ENCODE measurements around the gene SERPINE2.
A peak's percentile ranks its signal among the peaks of the same experiment; 100 is the strongest.

The SERPINE2 gene, protein sequence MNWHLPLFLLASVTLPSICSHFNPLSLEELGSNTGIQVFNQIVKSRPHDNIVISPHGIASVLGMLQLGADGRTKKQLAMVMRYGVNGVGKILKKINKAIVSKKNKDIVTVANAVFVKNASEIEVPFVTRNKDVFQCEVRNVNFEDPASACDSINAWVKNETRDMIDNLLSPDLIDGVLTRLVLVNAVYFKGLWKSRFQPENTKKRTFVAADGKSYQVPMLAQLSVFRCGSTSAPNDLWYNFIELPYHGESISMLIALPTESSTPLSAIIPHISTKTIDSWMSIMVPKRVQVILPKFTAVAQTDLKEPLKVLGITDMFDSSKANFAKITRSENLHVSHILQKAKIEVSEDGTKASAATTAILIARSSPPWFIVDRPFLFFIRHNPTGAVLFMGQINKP

DNA sequence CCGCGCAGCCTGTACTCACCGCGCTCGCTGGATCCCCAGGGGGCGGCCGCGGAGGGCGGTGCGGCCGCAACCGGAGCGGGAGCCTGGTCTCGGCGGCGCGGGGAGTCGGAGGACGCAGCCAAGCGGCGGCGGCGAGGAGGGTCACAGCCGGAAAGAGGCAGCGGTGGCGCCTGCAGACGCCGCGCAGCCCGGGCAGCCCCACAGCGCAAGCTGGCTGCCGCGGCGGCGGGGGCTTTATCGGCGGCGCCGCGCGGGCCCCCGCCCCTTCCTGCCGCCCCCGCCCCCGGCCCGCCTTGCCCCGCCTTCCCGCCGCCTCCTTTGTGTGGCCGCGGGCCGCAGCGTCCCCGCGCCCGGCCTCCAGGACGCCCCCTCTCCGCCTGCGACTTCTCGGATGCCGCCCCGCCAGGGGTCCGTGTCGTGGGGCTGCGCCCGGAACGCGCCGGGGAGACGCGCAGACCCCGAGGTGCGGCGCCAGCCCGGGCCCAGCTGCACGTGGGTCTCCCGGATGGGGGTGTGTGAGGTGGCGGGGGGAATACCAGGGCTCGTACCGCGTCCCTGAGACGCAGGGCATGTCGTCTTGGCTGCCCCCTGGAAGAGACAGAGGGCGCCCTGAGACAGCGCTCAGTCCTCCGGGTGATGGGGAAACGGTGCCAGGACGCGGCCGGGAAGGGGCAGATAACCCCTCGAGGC, at the start of gene SERPINE2:
TSS of gene SERPINE2 (minus strand) at position 207 of the 690 bp plus-strand sequence. CDS start 37,386 bp downstream, outside the sequence.
- DNase-seq (ENCODE audit: low read depth): peak; percentile 76

DNA sequence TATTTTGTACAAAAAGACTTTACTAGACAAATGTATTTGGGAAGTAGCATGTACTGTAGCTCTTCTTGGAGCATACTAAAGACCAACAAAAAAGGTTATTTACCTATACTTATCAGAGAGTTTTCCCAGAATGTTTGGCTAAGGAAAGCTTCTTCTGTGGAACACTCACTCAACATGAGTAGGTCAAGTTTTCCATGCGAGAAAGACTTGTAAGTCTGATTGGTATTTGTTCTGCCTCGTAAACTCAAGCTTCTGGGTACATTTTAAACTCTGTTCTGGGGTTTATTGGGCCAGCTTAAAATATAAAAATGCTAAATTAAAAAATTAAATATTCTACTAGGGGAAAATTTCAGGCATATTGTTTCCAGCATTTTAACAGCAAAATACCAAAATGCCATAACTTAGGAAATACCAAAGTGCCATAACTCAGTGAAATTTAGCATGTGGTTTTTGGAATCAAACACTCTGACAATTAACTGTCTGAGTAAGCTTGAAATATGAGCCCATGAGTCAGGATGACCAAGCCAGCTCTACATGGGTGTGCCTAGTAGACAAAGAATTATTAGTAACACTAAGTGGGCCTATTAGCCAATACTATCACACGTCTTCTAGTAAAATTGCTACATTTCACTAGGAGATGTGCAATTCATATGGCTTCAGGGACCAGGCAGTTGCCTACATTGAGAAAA, 47.3 kb upstream of the SERPINE2 start:
- peak; percentile 94 for DNase-seq (ENCODE audit: low read depth)

DNA sequence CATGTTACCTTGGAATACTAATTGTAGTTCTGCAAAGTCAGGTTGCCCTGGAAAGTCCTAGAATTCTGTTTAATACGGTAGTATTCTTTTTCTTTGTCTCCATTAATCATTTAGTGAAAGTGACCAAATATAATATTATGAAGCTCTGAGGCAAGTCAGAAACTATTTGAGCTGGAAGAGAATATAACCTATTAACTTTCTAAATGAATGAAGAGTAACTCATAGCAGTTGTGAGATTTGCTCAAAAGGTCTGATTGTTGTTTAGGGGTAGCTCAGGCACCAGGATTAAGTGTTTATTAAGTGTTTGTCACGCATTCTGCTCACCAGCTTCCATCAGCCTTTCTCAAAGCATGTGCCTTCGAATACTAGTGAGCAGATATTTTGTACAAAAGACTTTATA, 46.7 kb upstream of the SERPINE2 start:
- no peak for DNase-seq (ENCODE audit: low read depth)

DNA sequence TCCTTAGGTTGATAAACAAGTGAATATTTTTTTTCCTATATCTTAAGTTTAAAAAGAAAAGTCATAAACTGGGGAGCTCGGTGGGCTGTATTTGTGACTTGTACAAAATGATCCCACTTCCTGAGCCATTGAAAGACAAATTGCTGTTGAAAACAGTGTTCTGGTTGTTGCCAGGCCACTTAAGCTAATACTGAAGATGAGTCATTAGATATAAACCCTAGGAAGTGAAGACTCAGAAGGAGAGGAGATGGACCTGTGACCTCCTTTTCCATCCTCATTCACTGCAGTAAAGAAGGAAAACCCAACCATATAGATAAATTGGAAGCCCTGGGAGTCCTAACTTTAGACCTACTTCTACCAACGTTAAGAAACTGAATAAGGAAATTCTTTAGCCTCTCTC, 46.2 kb upstream of the SERPINE2 start:
- peak; percentile 58 for DNase-seq (ENCODE audit: low read depth)

DNA sequence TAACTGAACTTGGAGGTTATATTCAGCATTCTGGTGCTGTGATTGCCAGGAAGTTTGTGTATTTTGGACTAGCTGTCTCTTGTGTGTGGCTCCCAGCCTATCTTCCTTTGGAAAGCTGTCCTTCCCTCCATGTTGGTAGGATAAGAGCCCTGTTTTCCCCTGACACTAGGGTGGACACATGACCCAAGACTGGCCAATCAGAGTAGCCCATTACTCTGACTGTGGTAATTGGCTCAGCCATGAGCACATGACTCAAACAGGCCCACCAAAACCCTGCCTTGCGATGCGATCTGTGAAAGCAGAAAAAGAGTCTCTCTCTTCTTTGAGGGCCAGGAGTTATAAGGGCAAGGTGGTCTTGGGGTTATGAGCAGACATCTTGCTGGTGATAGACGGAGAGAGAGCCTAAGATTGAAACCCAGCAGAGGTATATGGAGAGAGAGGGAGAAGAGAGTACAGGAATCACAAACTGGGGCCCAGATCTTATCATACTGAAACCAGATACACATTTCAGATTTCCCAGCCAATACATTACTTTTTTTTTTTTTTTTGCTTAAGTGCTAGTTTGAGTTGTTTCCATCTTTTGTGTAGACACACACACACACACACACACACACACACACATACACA, 45.3 kb upstream of the SERPINE2 start:
- DNase-seq (ENCODE audit: low read depth): no peak

DNA sequence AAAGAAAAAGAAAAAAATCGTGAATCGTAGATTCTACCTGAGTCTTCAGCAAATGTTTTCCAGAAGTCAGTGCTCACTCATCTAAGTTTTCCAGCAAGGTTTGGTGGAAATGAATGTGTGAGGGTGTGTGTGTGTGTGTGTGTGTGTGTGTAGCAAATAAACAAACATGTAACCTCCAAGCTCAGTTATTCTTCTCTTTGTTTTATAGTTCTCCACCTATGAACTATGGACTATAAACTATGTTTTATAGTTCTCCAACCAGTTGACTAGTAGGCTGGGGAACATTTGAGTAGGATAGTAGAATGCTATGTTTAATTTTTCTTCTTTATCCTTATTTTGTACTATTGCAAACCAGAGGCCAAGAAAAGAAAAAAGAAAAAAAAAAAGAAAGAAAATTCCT, 44.6 kb upstream of the SERPINE2 start:
- no peak for DNase-seq (ENCODE audit: low read depth)

DNA sequence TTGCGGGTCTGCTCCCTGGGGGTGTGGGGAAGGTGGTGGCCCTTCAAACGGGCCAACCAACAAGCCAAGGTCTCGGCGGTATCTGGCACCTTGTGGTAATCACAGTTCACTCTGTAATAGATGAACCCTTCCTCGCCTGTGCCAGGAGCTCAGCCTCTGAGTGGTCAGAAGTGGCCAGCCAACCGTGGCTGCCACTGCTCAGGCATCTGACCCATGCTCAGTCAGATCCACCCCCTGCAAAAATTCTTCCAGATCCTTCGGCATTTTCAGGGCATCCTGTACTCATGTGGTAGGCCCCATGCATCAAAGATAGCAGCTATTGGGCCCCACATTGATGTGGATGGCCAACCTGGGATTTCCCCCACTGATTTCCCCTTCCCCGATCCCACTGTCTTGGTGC, 39.6 kb upstream of the SERPINE2 start:
- DNase-seq (ENCODE audit: low read depth): no peak

DNA sequence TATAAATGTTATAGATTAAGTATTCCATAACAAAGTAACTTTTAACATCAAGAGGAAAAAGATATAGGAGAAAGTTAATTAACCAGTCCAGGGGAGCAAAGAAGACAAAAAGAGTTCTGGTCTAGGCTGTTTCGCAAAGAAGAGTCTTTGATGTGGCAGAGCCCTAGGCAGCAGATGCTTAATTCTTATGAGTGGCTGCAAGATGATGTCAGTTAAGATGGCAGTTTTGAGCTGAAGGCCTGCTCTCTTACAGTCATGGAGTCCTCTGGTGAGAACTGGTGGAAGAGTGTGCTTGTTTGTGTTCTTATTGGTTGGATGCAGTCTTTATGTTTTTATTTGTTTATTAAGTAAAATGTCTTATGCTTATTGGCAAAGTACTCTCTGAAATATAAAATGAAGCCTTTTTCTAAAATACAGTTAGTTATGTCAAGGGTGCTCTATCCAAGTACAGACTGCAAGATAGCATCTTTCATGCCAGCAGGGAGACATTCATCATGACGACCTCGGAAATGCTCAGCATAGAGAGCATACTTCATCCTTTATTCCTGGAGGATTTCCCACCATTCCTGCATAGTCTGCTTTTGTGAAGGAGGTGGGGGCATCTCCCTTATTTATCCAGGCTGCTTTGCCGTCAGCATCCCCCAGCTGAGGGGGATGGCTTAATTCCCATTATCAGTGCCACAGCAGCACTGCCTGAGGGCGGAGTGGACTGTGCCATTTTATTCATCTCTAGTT, 38.9 kb upstream of the SERPINE2 start:
- no peak for DNase-seq (ENCODE audit: low read depth)

DNA sequence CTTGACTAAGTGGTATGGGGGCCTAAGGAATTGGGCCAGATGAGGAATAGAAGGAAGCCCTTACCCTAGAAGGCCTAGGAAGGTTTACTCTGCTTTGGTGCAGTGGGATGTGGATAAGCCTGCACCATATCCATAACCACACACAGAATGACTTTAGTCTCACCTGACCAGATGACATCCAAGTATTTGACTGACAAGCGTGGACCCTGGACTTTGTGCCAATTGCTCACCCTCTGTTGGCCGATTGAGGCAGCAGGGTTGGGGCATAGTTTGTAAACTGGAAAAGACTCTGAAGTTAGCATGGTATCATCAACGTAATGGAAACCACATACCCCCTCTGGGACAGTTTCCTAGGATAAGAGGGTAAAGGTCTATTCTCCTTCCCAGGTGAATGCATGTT, 36.5 kb upstream of the SERPINE2 start:
- DNase-seq (ENCODE audit: low read depth): no peak

DNA sequence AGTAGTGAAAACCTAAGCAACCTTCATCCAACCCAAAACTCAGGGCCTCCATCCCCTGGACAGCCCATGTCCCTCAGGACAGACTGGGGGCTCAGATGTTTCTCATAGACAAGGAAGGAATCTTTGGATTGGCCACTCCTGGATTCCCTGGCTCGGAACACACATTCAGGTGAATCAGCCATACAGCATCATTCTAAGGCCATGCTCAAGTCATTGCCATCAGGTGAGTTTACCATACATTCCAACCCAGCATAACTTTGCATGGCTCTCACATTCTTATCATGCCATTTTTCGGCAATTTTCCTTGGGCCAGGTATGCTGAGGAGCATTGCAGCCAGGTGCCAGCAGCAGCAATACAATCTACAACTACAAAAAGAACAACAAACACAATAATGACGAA, 34.6 kb upstream of the SERPINE2 start:
- DNase-seq (ENCODE audit: low read depth): no peak

DNA sequence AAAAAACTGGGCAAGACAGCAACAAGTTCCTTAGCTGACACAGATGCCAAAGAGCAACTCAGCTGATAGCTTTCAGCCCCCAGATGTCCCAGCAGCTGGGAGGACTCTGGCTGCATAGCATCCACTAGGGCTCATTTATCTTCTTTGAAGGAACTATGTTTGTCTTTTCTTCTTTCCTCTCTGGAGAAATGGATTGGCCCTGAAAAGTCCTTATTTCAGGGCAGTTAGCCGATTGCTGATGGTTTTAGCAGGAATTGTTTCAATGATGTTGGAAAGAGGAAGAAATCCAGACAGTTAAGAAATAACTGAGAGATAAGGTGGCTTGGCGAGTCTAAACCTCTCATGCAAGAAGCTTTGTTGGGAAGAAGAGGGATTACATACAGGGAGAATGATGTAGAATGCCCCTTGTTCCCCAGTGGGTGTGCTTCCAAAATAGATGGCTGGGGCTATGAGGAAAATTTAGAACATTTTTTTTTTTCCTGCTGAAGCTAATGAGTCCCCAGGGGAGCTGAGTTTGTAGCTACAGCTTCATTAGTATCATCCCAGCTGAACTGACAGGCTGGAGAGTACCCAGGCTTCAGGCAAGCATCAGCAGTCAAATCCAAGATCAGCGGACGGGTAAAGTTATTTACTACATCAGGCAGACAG, 33.6 kb upstream of the SERPINE2 start:
- DNase-seq (ENCODE audit: low read depth): no peak

DNA sequence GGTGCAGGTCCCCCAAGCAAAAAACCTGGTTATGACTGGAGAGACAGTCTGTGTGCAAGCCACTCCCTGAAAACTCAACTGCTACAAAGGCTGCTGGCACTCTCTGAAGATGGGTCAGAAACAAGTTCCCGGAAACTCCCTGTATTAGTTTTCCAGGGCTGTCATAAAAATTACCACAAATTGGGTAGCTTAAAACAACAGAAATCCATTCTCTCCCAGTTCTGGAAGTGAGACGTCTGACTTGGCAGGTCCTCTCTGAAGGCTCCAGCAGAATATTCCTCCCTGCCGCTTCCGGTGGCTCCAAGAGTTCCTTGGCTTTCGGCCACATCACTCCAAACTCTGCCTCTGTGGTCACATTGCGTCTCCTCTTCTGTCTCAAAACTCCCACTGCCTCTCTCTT, 30.1 kb upstream of the SERPINE2 start:
- DNase-seq (ENCODE audit: low read depth): peak; percentile 28

DNA sequence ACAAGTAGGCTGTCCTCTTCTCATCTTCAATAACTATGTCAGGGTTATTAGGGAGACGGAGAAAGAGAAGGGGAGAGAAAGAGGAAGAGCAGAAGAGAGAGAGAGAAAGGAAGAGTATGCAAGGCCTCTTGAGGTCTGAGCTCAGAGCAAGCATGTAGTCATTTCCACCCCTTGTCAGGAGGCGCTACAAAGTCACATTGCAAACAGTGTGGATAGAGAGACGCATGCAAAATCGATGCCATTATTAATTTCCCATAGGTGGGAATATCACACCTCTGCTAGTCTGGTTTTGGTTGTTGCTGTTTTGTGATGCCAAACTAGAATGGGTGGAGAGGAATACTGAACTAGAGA, 24.2 kb upstream of the SERPINE2 start:
- DNase-seq (ENCODE audit: low read depth): no peak

DNA sequence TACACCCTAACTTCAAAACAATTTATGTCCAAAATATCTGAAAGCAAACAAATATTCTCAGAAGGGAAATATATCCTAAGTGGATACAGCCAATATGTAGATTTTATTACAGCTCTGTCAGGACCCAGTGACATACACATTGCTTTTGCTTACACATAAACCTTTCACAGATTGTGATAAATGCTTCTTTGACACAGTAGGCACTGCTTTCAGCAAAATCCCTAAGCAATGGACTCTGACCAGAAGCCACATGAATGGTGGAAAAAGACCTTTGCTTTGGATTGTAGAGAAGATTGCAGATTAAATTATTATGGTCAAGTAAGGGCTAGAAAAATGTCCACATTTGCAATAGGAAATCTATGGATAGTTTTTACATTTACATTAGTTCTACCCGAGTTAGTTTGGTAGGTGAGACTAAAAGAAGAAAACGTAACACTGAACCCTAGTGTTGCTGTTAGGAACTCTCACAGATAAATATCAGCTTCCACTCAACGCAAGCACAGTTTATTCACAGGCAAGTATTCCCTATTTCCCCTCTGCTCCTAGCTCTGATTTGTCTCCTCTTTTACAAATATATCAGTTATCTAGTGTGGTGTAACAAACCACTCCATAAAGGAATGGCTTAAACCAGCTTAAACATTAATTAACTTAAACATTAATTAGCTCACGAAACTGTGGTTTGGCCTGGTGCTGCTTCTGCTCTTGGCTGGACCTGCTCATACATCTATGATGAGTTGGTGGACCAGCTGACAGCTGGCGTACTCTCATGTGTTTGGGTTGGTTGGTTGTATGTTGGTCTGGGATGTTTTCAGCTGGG, 23.6 kb upstream of the SERPINE2 start:
- DNase-seq (ENCODE audit: low read depth): no peak

DNA sequence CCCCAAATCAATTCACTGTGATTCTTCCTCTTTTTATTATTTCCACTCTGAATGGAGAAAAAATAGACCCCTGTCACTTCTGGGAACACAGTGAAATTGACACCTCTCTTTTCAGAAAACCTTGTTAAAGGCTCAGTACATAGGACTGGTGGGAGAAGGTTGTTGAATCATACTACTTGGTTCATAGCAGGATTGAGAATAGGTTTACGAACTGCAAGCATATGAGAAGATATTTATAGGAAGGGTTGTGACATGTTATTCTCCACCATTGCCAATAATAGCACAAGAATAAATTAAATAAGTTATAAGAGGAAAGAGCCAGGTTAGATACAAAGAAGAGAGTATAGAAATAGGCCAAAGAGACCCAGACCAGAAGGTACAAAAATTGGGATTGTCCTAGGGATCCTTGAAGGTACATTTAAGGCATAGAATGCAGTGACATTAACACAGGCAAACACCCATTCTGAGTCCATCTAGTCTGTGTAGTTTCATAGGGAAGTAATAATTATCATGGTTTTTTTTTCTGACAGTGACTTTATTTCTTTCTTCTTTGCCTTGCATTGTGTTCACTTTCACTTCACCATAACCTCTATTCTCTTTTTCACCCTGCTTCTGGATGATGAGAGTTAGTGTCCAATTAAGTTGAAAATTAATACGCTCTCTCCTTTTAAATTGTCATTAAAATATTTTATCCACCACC, 21.8 kb upstream of the SERPINE2 start:
- no peak for DNase-seq (ENCODE audit: low read depth)

DNA sequence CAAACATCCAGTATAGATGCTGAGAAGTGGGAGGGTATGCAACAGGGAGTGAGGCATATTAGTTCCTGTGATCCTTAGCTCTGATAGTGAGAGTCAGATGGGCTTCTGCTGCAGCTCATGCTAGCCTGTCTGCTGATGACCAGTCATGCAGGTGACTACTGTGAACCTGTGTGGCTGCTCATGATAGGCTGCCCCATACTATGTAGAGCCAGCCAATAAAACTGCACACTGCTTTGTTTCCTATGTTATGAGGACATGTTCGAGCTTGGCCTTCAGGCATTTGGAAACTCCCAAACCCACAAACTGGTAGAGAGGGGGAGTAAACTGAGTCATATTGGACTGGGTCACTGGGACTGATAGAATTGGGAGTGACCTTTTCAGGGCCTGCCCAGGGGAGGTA, 20.1 kb upstream of the SERPINE2 start:
- DNase-seq (ENCODE audit: low read depth): no peak

DNA sequence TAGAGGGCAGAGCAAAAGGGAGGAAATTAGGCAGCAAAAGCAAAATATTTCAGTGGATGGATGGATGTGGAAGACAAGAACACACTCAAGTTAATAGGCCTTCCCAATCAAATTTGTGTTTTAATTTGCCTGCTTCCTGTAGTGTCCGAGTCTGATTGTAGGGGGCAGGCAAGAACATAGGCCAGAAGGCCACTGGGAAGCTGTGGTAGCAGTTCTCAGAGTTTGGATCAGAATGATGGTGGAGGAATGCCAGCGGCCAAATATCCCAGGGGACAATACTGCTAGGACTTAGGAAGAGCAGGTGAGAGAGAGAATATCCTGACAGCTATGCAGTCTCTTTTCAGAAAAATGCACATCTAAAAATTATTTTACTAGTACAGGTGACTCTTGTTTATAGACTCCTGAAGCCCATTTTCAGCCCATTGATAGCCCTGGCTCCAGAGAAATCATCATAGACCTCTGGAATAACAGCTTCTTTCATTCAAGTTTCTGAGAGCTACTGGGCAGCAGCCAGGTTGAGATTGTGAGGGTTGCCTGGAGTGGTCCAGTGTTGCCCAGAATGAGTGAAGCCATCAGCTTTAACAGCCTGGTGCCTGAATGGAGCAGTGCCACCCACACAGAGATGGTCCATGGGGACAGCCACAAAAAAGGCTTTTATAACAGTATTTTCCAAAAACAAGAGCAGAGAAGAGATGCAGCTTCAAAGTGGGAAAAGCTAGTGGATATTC, 19.1 kb upstream of the SERPINE2 start:
- no peak for DNase-seq (ENCODE audit: low read depth)

DNA sequence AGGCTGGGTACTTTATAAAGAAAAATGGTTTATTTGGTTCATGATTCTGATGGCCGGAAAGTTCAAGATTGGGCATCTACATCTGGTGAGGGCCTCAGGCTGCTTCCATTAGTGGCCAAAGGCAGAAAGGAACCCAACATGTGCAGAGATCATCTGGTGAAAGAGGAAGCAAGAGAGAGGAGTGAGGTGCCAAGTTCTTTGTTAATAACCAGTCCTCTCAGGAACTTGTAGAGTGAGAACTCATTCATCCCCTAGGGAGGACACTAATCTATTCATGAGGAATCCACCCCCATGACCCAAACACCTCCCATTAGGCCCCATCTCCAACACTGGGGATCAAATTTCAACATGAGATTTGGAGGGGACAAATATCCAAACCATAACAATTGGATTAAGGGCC, 17.8 kb upstream of the SERPINE2 start:
- DNase-seq (ENCODE audit: low read depth): no peak

DNA sequence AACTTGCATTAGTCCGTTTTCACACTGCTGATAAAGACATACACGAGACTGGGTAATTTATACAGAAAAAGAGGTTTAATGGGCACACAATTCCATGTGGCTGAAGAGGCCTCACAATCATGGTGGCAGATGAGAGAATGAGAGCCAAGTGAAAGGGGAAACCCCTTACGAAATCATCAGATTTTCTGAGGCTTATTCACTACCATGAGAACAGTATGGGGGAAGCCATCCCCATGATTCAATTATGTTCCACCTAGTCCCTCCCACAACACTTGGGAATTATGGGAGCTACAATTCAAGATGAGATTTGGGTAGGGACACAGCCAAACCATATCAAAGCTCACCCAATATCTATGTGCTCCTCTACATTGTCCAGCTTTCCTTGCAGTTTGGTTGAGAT, 16.0 kb upstream of the SERPINE2 start:
- DNase-seq (ENCODE audit: low read depth): no peak

All from fibroblast of gingiva (primary cell).